ENCODE measurements around the gene SGTA. TPM values are rescaled to one million over a fixed set of nuclear protein-coding genes. Genes with fewer than 3 reads are reported as not detected.
A peak's percentile ranks its signal among the peaks of the same experiment; 100 is the strongest.

SGTA gene
- total RNA-seq, 2 donors from 2014 or later = 48.7 to 54.4 TPM

GRCh38 chr19:2768365-2769132, 14.5 kb downstream of the SGTA start:
- no peak overlapping the region for H3K27ac Mint-ChIP-seq

GRCh38 chr19:2767688-2768087, 15.4 kb downstream of the SGTA start:
- Mint-ChIP-seq H3K9me3 (no peaks in the 10 kb centered on the region), H3K27ac (no peak overlapping the region), H3K36me3 (no peaks in the 10 kb centered on the region)
- ATAC-seq = no peak
- no peak for DNase-seq (ENCODE audit: low spot score in 2 of 2)

More at GRCh38 chr19:2768365-2769132, 14.5 kb downstream of the SGTA start:
- Mint-ChIP-seq H3K36me3 (no peaks in the 10 kb centered on the region), H3K9me3 (no peaks in the 10 kb centered on the region)
- no peak for ATAC-seq
- DNase-seq (ENCODE audit: low spot score in 2 of 2) = no peak

DNA sequence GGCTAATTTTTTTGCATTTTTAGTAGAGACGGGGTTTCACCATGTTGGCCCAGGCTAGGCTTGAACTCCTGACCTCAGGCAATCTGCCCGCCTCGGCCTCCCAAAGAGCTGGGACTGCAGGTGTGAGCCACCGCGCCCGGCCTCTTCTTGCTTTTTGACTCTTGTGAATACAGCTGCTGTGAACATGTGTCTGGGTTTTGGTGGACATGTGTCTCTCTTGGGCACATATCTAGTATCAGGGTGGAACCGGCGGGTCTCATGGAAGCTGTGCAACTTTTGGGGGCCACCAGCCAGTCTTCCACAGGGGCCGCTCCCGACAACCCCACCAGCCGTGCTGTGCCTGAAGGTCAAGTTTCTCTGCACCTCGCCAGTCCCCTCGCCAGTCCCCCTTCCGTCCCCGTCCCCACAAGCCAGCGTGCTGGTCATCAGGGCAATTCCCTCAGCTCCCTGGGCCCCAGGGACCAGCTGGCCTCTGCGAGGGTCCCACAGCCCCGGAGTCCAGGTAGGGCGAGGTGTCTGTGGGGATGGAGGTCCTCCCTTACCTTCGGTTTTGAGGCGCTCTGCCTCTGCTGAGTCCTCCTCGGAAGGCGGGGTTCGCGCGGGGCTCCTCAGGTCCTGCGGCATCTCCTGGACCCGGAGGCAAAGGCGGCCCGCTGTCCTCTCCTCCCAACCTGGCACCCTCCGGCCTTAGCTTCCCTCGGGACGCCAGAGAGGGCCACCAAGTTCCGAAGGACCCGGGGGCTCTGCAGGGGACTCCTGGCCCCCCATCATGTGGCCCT, 16.3 kb downstream of the SGTA start:
- DNase-seq (ENCODE audit: low spot score in 2 of 2) (no peak), ATAC-seq (no peak)
- no peaks in the 10 kb centered on the region for H3K36me3 Mint-ChIP-seq
- no peaks in the 10 kb centered on the region for H3K9me3 Mint-ChIP-seq
- H3K27ac Mint-ChIP-seq = no peak overlapping the region

DNA sequence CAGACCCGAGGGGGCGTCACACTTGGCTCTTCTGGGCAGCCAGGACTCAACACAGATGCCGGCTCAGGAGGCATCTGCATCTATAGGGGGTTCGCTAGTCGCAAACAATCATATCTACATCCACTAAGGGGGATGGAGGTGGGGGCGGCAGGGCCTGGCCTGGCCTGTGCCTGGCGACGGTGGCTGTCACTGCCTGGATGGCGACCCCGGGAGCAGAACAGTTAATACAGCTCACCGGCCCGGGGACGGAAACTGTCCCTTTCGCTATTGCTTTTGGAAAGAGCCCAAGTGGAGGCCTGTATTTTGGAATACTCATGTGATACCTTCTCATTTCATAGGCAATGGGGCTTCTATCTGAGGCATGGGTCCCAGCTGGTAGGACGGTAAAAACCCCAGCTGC, 17.7 kb downstream of the SGTA start:
- Mint-ChIP-seq H3K9me3 (no peaks in the 10 kb centered on the region), H3K27ac (no peak overlapping the region), H3K36me3 (no peaks in the 10 kb centered on the region)
- DNase-seq (ENCODE audit: low spot score in 2 of 2) (no peak), ATAC-seq (no peak)

DNA sequence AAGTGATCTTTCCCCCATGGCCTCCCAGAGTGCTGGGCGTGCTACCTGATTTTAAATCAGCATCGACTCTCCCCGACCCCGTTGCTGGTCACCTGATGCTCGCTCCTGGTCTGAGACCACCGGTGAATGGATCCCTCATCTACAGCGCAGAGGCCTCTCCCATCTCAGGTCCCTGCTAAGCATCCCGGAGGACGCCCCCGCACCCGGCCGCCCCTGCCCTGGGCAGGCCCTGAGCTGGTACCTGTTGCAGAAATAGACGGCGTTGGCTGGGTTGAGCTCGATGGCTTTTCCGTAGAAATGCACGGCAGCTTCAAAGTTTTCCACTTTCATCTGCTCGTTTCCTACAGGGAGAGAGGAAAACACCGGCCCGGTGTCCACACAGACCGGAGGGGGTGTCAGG, 18.1 kb downstream of the SGTA start:
- ATAC-seq (no peak), DNase-seq (ENCODE audit: low spot score in 2 of 2) (no peak)
- no peaks in the 10 kb centered on the region for H3K36me3 Mint-ChIP-seq
- H3K9me3 Mint-ChIP-seq = no peaks in the 10 kb centered on the region
- no peak overlapping the region for H3K27ac Mint-ChIP-seq

DNA sequence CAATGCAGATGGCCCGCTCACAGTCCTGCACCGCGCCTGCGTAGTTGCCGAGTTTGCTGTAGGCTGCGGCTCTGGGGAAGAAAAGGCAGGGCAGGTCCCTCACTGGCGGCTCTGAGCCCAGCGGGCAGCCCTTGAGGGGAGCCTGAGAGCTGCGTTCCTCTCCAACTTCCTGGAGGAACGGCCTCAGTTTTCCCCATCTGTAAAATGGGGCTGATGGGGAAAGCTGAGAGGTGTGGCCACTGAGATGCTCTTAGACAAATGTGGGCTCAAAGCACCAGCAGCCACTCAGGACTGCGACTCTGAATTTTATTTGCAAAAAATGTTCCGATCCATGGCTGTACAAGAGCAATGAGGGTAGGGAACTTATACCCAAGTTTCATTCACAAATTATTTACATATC, 19.4 kb downstream of the SGTA start:
- no peak for DNase-seq (ENCODE audit: low spot score in 2 of 2)
- no peak for ATAC-seq
- Mint-ChIP-seq H3K27ac (no peak overlapping the region), H3K36me3 (no peaks in the 10 kb centered on the region), H3K9me3 (no peaks in the 10 kb centered on the region)

DNA sequence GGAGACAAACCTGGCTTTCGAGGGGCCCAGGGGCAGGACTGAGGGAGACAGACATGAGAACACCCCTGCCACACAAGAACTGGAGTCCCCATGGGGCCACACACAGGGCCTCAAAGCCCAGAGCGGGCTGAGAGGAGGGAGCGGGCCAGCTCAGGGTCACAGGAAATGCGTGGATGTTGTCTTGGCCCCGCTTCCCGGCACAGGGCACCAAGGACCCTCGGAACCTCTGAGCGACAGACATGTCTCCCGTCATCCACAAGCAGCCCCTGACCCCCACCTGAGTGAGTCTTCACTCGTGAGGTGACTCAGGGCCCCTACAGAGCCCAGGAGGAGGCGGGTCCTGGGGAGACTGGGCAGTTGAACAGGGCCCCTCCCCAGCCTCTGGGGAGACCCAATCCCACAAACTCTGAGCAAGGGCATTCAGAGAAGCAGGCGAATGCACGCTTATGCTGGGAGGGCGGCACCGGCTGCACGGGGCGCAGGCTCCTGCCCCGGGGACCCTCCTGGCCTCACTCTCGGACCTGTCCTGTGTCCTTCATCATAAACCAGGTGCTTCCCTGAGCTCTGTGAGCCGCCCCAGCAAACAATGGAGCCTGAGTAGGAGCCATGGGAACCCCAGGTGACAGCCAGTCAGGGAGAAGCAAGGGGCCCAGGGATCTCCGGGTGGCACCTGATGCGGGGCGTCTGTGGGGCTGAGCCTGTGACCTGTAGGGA, 20.1 kb downstream of the SGTA start:
- ATAC-seq (no peak), DNase-seq (ENCODE audit: low spot score in 2 of 2) (no peak)
- no peak overlapping the region for H3K27ac Mint-ChIP-seq
- no peaks in the 10 kb centered on the region for H3K36me3 Mint-ChIP-seq
- no peaks in the 10 kb centered on the region for H3K9me3 Mint-ChIP-seq

DNA sequence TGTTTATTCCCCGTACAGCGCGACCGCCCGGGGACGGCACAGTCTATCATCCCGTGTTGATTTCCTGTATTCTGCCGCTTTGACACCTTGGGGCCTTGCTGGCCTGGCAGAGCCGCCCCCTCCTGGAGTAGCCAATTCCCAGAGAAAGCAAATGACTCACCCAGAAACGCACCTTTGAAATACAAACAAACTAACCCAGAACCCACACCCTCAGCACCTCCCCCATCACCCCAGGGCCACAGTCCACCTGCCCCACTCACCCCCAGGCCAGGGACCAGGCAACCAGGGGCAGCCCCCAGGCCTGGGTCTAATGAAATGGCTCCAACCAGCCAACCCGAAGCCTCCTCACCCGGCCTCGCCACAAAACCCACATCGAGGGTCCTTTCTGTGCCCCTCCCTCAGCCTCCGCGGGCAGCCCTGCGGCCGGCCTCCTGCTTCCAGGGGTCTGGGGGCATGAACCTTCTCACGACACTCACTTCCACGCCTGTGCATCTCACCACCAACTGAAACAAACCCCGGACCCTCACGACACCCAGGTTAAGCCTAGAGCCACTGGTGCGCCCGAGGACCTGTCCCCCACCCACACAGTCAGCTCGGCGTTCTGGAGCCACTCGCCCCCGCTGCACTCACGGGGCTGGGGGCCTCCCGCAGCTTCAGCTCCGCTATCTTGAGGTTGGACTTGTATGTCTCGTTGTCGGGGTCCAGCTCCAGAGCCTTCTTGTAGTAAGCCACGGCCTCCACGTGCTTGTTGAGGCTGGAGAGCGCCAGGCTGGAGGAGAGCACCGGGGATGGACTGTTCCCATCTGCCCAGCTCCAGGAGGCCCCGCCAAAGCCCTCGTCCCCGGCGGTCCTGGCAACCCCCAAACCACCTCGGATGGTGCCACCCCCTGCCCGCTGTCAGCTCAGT, 20.9 kb downstream of the SGTA start:
- Mint-ChIP-seq H3K36me3 (no peaks in the 10 kb centered on the region), H3K9me3 (no peaks in the 10 kb centered on the region), H3K27ac (no peak overlapping the region)
- DNase-seq (ENCODE audit: low spot score in 2 of 2) = no peak
- no peak for ATAC-seq

GRCh38 chr19:2761309-2761677, 21.8 kb downstream of the SGTA start:
- ATAC-seq (no peak), DNase-seq (ENCODE audit: low spot score in 2 of 2) (no peak)
- no peaks in the 10 kb centered on the region for H3K36me3 Mint-ChIP-seq
- no peak overlapping the region for H3K27ac Mint-ChIP-seq
- H3K9me3 Mint-ChIP-seq = no peaks in the 10 kb centered on the region

DNA sequence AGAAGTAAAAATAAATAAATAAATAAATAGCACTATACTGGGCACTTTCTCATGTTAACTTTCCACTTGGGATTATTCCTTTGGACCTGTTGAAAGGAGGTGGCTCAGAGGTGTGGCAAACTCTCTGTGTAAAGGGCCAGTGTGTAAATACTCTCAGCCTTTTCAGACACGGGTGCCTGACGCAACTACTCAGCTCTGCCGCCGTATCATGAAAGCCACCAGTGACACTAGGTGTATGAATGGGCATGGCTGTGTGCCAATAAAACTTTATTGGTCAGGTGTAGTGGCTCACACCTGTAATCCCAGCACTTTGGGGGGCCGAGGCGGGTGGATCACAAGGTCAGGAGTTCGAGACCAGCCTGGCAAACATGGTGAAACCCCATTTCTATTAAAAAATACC, 23.1 kb downstream of the SGTA start:
- ATAC-seq (no peak), DNase-seq (ENCODE audit: low spot score in 2 of 2) (no peak)
- Mint-ChIP-seq H3K9me3 (no peaks in the 10 kb centered on the region), H3K27ac (no peak overlapping the region), H3K36me3 (no peaks in the 10 kb centered on the region)

GRCh38 chr19:2759362-2759761, 23.7 kb downstream of the SGTA start:
- DNase-seq (ENCODE audit: low spot score in 2 of 2) (no peak), ATAC-seq (no peak)
- no peak overlapping the region for H3K27ac Mint-ChIP-seq
- no peaks in the 10 kb centered on the region for H3K36me3 Mint-ChIP-seq
- H3K9me3 Mint-ChIP-seq = no peaks in the 10 kb centered on the region

- ATAC-seq = no peak
- Mint-ChIP-seq H3K9me3 (no peaks in the 10 kb centered on the region), H3K36me3 (no peaks in the 10 kb centered on the region), H3K27ac (no peak overlapping the region)
- no peak for DNase-seq (ENCODE audit: low spot score in 2 of 2)
Measured at GRCh38 chr19:2758601-2759313, 24.3 kb downstream of the SGTA start.

DNA sequence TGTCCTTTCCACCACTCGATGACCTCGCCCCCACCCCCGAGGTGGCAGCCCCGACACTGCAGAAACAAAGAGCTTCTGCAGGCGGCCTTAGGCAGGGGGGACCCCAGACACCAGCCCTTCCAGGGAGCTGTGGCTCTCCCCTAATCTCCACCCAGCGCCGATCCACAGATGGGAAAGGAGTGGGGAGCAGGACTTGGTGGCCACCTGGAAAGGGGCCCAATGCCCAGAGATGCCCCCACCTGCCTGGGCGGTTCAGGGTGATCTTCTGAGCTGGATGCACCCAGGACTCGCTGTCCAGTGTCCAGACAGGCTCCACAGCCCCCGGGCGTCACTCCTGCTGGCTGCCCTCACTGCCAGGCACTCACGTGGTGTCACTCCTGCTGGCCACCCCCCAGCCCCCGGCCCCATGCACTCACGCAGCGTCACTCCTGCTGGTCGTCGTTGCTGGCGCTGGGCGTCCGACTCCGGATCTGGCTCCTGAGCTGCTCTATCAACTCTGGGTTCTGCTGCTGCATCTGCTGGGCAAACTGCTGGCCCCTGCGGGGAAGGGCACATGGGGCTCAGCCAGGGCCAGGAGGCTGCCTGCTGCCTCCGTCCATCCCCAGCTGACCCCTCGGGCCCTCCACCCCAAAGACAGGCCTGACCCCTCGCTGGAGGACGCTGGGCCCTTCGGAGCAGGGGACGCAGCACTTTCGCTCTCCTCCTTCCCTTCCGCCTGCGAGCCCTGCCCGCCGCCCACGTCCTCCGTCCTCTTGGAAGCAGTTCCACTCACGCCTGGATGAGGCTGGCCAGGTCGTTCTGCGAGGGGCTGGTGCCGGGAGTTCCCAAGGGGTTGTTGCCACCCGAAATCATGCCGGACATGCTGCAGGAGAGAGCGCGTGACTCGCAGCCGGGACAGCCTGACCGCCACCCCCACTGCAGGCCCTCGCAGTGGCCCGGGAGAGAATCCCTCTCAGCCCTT, 25.9 kb downstream of the SGTA start:
- Mint-ChIP-seq H3K27ac (no peak overlapping the region), H3K36me3 (no peaks in the 10 kb centered on the region), H3K9me3 (no peaks in the 10 kb centered on the region)
- no peak for DNase-seq (ENCODE audit: low spot score in 2 of 2)
- ATAC-seq = no peak

GRCh38 chr19:2756477-2756876, 26.6 kb downstream of the SGTA start:
- Mint-ChIP-seq H3K27ac (no peak overlapping the region), H3K9me3 (no peaks in the 10 kb centered on the region), H3K36me3 (no peaks in the 10 kb centered on the region)
- ATAC-seq = no peak
- DNase-seq (ENCODE audit: low spot score in 2 of 2) = no peak

DNA sequence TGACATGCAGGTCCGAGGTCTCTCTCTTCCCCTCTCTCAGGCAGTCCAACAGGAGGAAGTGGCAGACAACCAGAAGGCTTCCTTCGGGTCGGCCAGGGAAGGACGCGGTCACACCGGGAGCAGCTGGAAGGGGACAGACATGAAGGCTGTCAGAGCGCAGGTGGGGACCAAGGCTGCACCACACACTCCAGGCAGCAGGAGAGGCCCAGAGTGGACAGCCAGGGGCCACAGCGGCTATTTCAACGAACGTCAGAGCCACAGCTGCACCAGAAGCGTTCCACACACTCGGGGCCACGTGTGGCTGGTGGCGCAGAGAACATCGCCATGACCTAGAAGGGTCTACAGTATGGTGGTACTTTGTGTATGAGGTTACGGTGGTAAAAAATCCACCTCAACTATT, 27.3 kb downstream of the SGTA start:
- DNase-seq (ENCODE audit: low spot score in 2 of 2) (no peak), ATAC-seq (no peak)
- Mint-ChIP-seq H3K27ac (peak overlapping the region in 1 of 2 donors; percentile 47), H3K9me3 (no peaks in the 10 kb centered on the region), H3K36me3 (no peaks in the 10 kb centered on the region)
